Measurements from ENCODE around the gene ELOVL2.

The ELOVL2 gene

DNA sequence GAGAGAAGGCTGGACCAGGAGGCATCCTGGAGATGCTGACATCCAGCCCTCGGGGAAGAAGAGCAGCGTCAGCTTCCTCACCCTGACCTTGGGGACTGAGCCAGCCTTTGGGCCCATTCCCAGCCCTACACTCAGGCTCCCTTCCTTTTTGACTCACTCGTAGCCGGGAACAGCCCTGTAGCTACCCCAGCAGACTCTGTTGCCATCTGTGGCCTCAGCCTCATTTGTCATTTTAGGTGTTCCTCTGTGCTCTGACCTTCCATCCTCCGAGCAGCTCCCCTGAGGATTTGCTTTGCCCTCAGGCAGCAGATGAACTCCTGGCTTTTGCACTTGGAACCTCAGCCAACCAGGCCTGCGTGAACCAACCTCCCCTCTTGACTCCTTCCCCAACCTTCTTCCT, 67.5 kb downstream of the ELOVL2 start:
- no peak for DNase-seq

DNA sequence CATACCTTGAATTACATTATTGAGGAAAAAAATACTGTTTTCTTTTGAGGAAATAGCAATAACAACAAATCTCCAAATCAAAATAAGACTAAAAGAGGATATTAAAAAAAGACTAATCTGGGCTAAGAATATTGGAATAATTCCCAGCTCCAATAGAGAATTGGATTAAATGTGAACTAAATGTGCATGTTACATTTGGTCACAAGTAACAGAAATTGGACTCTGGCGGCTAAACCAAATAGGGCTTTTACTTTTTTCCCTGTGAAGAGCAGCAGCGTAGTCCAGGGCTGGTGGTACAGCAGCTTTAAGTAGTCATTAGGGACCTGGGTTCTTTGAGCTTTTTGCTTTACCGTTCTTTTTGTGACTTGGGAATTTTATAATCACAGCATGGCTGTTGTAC, 71.9 kb downstream of the ELOVL2 start:
- DNase-seq = no peak

DNA sequence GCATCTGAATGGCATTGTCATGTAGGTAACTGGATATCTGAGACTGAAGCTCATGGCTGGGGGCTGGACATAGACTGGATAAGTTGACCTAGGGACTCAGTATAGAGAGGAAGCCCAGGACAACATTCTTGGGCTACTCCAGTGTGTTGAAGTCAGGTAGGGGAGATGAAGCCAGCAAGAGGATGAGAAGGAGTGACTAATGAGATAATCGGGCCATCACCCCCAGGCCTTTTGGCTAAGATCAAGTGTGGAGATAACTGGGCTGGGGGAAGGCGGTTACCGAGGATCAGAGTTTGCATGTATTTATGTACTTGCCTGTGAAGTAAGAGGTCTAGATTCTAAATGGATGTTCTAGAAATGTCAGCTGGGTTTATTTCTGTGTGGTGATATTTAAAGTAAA, 73.4 kb downstream of the ELOVL2 start:
- no peak for DNase-seq

DNA sequence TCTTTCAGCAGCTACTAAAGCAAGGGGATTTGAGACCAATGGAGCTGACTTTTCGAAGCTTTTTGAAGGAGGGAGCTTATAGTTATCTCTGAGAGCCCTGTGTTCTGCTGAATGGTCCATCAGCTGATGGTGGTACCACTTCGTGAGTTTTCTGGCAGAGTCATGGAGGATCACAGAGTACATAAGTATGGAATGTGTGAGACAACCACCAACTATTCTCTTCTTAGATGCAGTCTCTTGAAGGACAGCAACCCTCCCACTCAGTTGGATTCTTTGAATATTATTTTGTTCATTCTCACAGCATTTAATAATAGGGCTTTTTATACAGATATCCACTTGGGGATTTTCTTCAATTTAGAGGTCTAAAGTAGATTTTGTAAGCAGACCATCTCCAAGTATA, 75.3 kb downstream of the ELOVL2 start:
- no peak for DNase-seq

DNA sequence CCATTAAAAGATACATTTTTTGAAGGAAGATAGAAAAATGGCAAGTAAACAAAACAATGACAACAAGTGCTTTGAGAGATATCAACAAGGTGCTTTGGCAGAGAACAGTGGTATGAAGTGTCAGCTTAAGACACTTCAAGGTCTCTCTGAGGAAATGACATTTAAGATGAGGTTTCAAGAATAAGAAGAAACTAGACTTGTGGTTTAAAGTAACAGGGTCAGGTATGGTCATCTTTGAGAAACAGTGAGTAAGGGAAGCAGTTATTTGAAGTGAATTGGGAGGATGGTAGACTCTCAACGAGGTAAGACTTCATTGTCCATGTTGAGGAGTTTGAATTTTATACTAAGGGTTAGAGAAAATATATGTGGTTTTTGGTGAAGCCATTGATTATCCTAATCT, 79.4 kb downstream of the ELOVL2 start:
- no peak for DNase-seq

DNA sequence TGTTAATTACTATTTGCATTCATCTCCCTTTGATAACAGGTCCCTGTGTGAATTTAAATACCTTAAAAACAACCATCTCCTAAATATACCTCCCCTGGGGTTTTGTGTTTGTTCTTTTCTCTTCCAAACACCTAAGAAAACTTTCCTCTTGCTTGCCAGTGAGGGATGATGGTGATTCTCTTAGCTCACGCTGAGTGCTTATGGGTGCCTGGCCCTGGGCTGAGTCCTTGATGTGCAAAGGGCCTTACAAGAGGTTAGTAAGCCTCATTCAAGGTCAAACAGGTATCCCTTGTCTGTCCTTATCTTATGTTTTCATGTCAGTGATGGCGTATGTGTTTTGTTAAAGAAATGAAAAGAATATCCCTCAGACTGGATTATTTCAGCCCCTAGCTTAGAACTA, 81.0 kb downstream of the ELOVL2 start:
- DNase-seq = no peak

DNA sequence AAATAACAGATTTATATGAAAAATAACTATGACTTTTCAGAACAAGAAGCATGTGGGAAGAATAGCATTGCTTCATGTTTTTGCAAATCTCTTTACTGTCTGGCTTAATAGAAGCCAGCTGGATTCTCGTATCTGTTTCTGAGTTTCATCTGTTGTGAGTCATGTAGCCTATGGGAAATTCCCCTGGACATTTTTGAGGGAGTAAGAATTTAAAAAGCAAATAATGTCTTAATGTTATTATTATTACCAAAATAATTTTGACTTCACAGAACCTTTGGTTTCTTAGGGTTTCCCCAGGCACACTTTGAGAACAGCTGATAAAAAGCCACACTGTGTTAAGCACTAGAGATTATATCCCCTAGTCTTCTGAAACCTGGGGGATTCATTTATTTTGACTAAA, 81.4 kb downstream of the ELOVL2 start:
- no peak for DNase-seq

DNA sequence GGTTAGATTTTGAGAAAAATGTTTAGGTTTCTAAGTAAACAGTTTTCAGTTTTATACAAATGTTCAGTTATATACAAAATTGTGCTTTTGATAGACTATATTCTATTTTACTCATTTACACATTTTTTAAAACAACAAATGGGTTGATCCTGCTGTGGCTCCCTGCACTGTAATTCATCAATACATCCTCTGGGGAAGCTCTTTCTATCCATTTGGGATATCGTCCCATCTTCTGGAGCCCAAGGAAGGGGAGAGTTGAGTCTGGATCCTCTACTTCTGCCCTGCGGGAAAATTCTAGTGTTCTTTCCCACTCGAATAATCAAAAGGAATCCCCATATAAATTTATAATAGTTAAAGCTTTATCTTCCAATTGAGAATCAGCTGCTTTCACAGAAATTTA, 82.3 kb downstream of the ELOVL2 start:
- DNase-seq = no peak

DNA sequence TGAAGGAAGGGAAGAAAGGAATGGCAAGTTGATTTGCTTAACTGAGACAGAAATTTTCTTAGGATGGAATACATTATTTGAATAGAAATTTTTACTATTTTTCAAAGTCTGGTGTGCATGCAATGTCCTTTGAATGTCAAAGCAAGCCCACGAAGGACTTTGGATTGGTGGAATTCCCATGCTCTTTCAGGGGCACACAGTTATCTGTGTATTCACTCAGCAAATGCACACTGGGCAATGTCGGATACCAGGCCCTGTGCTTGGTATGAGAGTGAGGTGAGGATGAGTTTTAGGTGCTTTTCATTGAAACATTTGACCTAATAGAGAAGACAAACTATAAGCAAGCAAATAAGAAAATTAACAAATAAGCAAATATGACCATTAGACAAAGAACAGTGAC, 83.9 kb downstream of the ELOVL2 start:
- DNase-seq = no peak

DNA sequence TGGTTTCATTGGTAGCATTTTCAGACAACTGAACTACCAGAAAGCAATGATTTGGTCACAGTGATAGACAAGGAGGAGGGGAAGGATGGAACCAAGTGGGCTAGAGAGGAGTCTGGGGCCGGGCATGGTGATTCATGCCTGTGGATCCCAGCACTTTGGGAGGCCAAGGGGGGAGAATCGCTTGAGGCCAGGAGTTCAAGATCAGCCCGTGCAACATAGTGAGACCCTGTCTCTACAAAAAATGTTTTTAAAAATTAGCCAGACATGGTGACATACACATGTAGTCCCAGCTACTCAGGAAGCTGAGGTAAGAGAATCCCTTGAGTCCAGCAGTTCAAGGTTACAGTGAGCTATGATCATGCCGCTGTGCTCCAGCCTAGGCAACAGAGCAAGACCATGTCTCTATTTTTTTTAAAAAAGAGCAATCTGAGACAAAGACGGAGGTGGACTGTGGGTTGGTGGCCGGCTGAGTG, 86.7 kb downstream of the ELOVL2 start:
- no peak for DNase-seq

DNA sequence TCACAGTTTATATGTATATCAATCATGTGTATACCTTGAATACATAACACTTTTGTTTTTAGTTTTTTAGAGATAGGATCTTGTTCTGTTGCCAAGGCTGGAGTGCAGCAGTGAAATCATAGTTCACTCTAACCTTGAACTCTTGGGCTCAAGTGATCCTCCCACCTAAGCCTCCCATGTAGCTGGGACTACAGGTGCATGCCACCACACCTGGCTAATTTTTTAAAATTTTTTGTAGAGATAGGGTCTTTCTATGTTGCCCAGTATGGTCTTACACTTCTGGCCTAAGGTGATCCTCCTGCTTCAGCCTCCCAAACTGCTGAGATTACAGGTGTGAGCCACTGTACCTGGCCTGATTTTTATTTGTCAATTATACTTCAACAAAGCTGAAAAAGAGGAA, 87.3 kb downstream of the ELOVL2 start:
- DNase-seq = no peak

DNA sequence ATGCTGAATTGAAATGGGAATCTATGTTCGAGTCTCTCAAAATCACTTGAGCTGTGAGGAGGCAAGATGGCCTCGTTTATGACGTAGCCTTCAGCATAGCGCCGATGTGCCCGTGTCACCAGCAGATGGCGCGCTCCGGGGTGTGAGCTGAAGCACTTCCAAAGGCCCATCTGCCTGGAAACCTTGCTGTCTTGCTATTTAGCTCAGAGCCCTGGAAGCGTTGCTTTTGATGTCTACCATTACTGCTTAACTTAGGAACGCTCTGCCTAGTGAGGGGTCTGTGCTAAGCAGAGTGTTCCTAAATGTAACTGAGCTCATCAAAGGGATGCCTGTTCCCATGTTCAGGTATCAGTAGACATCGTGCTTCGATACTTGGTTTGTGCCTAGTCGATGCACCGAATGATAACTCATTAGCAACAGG, 89.5 kb downstream of the ELOVL2 start:
- DNase-seq = peak; percentile 55

DNA sequence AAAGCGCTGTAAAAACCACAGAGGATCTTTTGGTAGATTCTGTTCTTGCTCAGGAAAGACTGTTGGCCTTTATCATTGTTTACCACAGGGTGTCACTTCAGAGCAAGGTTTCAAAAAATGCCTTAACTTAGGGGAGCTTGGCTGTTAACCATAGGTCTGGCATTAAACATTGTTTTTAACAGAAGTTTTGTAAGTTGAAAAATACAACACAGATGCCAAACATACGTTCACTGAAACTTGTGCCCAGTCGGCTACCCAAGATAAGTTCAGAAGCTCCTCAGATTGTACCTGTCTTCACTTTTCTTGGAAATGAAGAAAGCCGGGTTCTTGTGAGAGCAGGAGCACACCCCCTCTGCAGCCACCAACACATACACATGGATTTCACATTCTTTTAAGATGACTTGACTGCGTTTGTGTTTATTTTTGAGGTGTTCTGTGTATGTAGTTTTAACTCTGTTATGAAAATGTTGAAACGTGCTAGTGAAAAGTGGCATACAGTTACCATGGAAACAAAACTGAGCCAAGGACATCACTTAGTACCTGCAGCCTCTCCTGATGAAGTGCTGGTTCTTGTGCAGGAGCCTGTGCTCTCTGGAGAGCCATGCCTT, 92.3 kb downstream of the ELOVL2 start:
- no peak for DNase-seq

DNA sequence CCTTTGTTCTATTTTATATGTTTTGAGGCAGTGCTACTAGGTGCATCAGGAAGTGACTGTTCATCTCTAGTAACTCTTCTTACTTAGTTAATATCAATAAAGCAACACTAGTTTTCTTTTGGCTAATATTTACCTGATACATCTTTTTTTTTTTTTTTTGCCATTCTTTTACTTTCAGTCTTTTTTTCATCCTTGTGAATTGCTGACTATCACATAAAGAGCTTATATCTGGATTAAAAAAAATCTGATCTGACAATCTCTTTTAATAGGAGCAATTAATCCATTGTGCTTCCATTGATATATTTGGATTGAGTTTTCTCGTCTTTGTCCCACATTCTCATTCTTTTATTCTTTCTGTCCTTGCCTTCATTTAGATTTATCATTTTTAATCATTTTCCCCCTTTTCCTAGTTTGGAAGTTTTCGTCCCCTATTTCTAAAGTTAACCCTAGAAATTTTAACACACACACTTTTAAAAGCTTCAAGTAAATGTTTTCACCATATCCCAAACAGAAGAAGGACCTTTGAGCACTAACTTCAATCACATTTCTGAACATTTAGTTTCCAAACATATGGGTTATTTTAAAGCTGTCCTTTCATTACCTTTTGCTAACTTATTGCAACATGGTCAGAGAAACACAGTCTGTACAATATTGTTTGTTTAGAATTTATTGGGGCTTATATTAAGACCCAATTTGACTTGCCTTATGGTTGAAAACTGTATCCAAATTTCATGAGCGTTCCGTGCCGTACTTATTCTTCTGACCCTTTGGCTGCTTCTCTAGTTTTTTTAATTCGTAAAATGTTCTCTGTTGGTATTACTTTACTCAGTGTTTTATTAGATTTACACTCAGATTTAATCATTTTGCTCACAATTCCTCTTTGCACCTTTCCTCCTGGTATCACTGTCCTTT, 94.3 kb downstream of the ELOVL2 start:
- no peak for DNase-seq

DNA sequence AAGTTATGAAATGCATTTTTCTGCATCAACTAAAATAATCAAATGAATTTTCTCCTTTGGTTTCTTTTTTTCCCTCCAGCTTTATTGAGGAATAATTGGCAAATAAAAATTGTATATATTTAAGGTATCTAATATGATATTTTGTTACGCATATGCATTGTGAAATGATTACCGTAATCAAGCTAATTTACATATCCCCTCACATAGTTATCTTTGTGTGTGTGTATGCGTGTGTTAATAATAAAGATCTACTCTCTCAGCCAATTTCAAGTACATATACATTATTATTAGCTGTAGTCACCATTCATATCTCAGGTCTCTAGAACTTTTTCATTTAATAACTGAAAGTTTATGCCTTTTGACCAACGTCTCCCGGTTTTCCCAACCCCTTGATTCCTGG, 96.1 kb downstream of the ELOVL2 start:
- DNase-seq = no peak

DNA sequence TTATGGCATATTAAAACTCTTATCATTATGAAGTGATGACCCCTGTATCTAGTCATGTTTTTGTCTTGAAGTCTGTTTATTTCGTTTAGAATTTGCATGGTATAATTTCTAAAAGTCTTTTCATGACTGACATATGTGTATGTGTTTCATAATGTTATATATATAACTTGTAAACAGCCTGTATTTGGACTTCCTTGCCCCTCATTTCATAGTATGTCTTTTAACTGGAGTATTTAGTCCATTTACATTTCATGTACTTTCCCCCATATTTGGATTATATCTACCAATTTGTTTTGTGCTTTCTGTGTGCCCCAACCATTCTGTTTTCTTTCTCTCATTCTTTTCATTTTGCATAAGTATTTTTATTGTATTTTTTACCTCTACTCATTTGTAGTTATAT, 98.3 kb downstream of the ELOVL2 start:
- no peak for DNase-seq

DNA sequence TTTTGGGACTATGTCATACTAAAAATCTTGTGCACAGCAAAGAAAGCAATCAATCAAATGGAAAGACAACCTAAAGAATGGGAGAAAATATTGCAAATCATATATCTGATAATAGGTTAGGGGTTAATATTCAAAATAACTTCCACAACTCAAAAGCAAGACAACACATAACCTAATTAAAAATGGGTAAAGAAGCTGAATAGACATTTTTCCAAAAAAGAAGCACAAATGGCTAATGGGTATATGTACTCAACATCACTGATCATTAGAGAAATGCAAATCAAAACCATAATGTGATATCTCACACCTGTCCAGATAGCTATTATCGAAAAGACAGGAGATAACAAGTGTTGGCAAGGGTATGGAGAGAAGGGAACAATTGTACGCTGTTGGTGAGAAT, 104.3 kb downstream of the ELOVL2 start:
- DNase-seq = no peak

DNA sequence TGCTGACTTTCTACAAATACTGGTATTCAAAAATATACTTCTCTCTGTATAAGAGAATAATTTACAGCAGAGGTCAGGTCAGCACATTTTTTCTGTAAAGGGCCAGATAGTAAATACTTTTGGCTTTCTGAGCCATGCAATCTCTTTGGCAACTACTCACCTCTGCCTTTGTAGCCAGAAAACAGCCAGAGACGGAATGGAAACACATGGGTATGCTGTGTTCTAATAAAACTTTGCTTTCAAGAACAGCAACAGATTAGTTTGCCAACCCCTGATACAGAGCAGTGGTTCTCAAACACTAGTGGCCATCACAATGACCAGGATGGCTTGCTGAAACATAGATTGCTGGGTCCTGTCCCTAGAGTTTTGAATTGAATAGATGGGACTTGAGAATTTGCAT, 111.0 kb downstream of the ELOVL2 start:
- DNase-seq = no peak

Data from CD4-positive, alpha-beta T cell treated with Interleukin-17A for 4 hours (primary cell).